Stomach smooth muscle (tissue), 2 donors: Measurements from ENCODE around the gene SLC25A52.
"Not testable (repeated sequence)": the region's sequence is repeated elsewhere in the genome, so short reads cannot be mapped to it uniquely, and the experiment has no call there.

Source experiments
- H3K27ac ChIP-seq: one replicate; pipeline ENCODE4 v1.7.0; 2013; ENCODE audit warnings: mild to moderate bottlenecking, low read length, inconsistent platforms
- H3K27me3 ChIP-seq, 2 donors: one replicate each; pipeline ENCODE4 v1.7.0; 2013; ENCODE audit warnings: low read length in 2 of 2; ENCODE audit not compliant: insufficient read depth in 2 of 2, control insufficient read depth in 1 of 2
- H3K36me3 ChIP-seq, 2 donors: one replicate each; pipeline ENCODE4 v1.7.0; 2013; ENCODE audit warnings: low read length in 2 of 2; ENCODE audit not compliant: control insufficient read depth in 2 of 2, insufficient read depth in 2 of 2
- H3K4me1 ChIP-seq: one replicate; pipeline ENCODE4 v1.7.0; 2013; ENCODE audit warnings: low read length; ENCODE audit not compliant: control insufficient read depth, insufficient read depth
- H3K4me3 ChIP-seq, 2 donors: one replicate each; pipeline ENCODE4 v1.7.0; 2013; ENCODE audit warnings: low read length in 2 of 2
- H3K9ac ChIP-seq, 2 donors: one replicate each; pipeline ENCODE4 v1.7.0; 2013; ENCODE audit warnings: low read length in 2 of 2, mild to moderate bottlenecking in 1 of 2
- H3K9me3 ChIP-seq, 2 donors: one replicate each; pipeline ENCODE4 v1.7.0; 2013; ENCODE audit warnings: low read length in 2 of 2; ENCODE audit not compliant: control insufficient read depth in 2 of 2
- donor health status: healthy.
- donor health status: Pancreatic carcinoma.

Gene SLC25A52

GRCh38 chr18:31741097-31741735 is 19.5 kb downstream of the SLC25A52 start:
- no peaks in the 10 kb centered on the region for H3K9me3 ChIP-seq
- H3K4me1 ChIP-seq, result no peaks in the 10 kb centered on the region
- H3K27me3 ChIP-seq, result no peaks in the 10 kb centered on the region
- no peaks in the 10 kb centered on the region for H3K36me3 ChIP-seq
- H3K27ac ChIP-seq, result no peak overlapping the region
- H3K9ac ChIP-seq, result no peak overlapping the region
- no peak overlapping the region for H3K4me3 ChIP-seq

GRCh38 chr18:31740180-31740579 is 20.5 kb downstream of the SLC25A52 start:
- Histone ChIP-seq H3K4me3 (no peak overlapping the region), H3K9ac (no peak overlapping the region), H3K4me1 (no peaks in the 10 kb centered on the region), H3K27ac (no peak overlapping the region), H3K9me3 (no peaks in the 10 kb centered on the region), H3K36me3 (no peaks in the 10 kb centered on the region), H3K27me3 (no peaks in the 10 kb centered on the region)

GRCh38 chr18:31739651-31740050 is 21.0 kb downstream of the SLC25A52 start:
- Histone ChIP-seq H3K9me3 (no peaks in the 10 kb centered on the region), H3K9ac (no peak overlapping the region), H3K36me3 (no peaks in the 10 kb centered on the region), H3K4me3 (no peak overlapping the region), H3K4me1 (no peaks in the 10 kb centered on the region), H3K27ac (no peak overlapping the region), H3K27me3 (no peaks in the 10 kb centered on the region)

- H3K4me3 ChIP-seq, result no peak overlapping the region
These were observed 21.9 kb downstream of the SLC25A52 start for GRCh38 chr18:31738460-31739407.

GRCh38 chr18:31736630-31737029 is 24.1 kb downstream of the SLC25A52 start:
- H3K9ac ChIP-seq, result no peak overlapping the region
- no peak overlapping the region for H3K4me3 ChIP-seq
- no peaks in the 10 kb centered on the region for H3K4me1 ChIP-seq
- no peak overlapping the region for H3K27ac ChIP-seq
- H3K36me3 ChIP-seq, result no peaks in the 10 kb centered on the region
- H3K9me3 ChIP-seq, result no peaks in the 10 kb centered on the region
- H3K27me3 ChIP-seq, result no peaks in the 10 kb centered on the region

More at GRCh38 chr18:31738460-31739407, 21.9 kb downstream of the SLC25A52 start:
- no peak overlapping the region for H3K27ac ChIP-seq
- no peaks in the 10 kb centered on the region for H3K9me3 ChIP-seq
- H3K27me3 ChIP-seq, result no peaks in the 10 kb centered on the region
- H3K9ac ChIP-seq, result no peak overlapping the region
- H3K36me3 ChIP-seq, result no peaks in the 10 kb centered on the region
- H3K4me1 ChIP-seq, result no peaks in the 10 kb centered on the region

- Histone ChIP-seq H3K9me3 (no peaks in the 10 kb centered on the region), H3K9ac (no peak overlapping the region), H3K4me1 (no peaks in the 10 kb centered on the region), H3K36me3 (no peaks in the 10 kb centered on the region), H3K27ac (no peak overlapping the region), H3K4me3 (no peak overlapping the region), H3K27me3 (peaks cover 0 to 2% of the 10 kb centered on the region in 2 donors)
These were observed 29.1 kb downstream of the SLC25A52 start for GRCh38 chr18:31731628-31732027.

GRCh38 chr18:31729196-31729595 is 31.5 kb downstream of the SLC25A52 start:
- H3K9ac ChIP-seq, H3K27me3 ChIP-seq, H3K9me3 ChIP-seq, H3K4me1 ChIP-seq, H3K27ac ChIP-seq, H3K36me3 ChIP-seq, H3K4me3 ChIP-seq: not testable (repeated sequence)

GRCh38 chr18:31723990-31724711 is 36.5 kb downstream of the SLC25A52 start:
- H3K4me3 ChIP-seq, result peak overlapping the region; percentile 81 to 83
- H3K27ac ChIP-seq, result peak overlapping the region; percentile 2
- peak overlapping the region; percentile 64 to 72 for H3K9ac ChIP-seq
- H3K27me3 ChIP-seq, result no peaks in the 10 kb centered on the region
- no peaks in the 10 kb centered on the region for H3K36me3 ChIP-seq
- no peaks in the 10 kb centered on the region for H3K9me3 ChIP-seq
- peaks cover 9% of the 10 kb centered on the region for H3K4me1 ChIP-seq

- Histone ChIP-seq H3K9me3 (no peaks in the 10 kb centered on the region), H3K36me3 (no peaks in the 10 kb centered on the region), H3K27ac (no peak overlapping the region), H3K27me3 (no peaks in the 10 kb centered on the region), H3K4me3 (peak overlapping the region in 1 of 2 donors; percentile 81), H3K9ac (no peak overlapping the region), H3K4me1 (peaks cover 9% of the 10 kb centered on the region)
These were observed 37.1 kb downstream of the SLC25A52 start for GRCh38 chr18:31723639-31723989.

GRCh38 chr18:31722369-31722957 is 38.2 kb downstream of the SLC25A52 start:
- Histone ChIP-seq H3K36me3 (no peaks in the 10 kb centered on the region), H3K4me3 (no peak overlapping the region), H3K4me1 (peaks cover 9% of the 10 kb centered on the region), H3K27ac (no peak overlapping the region), H3K27me3 (no peaks in the 10 kb centered on the region), H3K9ac (no peak overlapping the region), H3K9me3 (no peaks in the 10 kb centered on the region)
